ENCODE data around the gene SGPP2.
"Not testable (repeated sequence)": the region's sequence is repeated elsewhere in the genome, so short reads cannot be mapped to it uniquely, and the experiment has no call there.

SGPP2 gene

DNA sequence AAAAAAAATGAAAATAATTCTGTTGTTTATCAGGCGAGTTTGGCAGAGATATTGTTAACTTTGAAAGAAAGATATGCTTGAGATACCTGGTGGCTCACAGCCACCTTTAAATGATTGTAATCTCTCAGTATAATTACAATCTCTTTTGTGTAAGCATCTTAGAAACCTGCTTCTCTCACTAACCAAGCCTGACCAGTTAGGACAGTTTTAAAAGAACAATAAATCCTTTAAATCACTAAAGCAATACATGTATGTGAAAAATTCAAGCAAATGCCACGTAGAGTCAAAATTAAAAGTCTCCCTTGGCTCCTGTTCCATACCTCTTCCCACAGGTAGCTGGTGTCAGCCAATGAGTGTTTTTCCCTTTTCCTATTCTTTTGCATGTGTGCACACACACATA, 15.7 kb upstream of the SGPP2 start:
- WGBS, 2 experiments (ENCODE audit: insufficient coverage in 2 of 2) = 100% methylated on average over 1 of the region's 2 CpGs
- no peaks in the 10 kb centered on the region for H3K36me3 ChIP-seq (ENCODE audit: control insufficient read depth, insufficient read depth, low read length)

DNA sequence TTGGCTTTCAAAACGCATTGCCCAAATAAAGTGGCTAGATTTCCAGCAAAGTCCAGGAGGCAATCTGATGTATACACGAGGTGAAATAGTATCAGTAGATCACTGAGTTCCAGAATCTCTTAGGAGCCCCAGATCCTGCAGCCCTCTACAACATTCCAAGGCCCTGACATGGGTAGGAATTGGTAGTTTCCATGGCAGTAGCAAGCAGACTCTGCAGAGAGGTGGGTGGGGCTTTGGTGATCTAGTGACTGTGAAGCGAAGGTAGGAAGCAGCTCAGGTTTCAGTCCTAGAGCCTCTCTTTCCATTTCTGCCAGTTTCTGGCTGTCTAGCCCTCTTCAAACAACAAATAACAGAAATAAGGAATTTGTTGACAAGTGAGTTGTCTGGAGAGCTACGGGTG, 13.8 kb upstream of the SGPP2 start:
- Histone ChIP-seq H3K9me3 (ENCODE audit: control insufficient read depth, low read length) (peaks cover 19% of the 10 kb centered on the region), H3K27ac (ENCODE audit: low read depth, low read length, severe bottlenecking) (no peak overlapping the region), H3K36me3 (ENCODE audit: control insufficient read depth, insufficient read depth, low read length) (no peaks in the 10 kb centered on the region), H3K4me3 (ENCODE audit: extremely low read depth, insufficient read depth, low read length, poor library complexity, severe bottlenecking) (no peak overlapping the region), H3K4me1 (ENCODE audit: control insufficient read depth, insufficient read depth, low read length, poor library complexity, severe bottlenecking) (no peaks in the 10 kb centered on the region)
- WGBS, 2 experiments (ENCODE audit: insufficient coverage in 2 of 2) = 100% methylated on average over 1 of the region's 4 CpGs; no CpG with 5 or more reads in 1 of the 2 experiments

More for the DNA sequence above, 15.7 kb upstream of the SGPP2 start:
- Histone ChIP-seq H3K4me3 (ENCODE audit: extremely low read depth, insufficient read depth, low read length, poor library complexity, severe bottlenecking) (no peak overlapping the region), H3K9me3 (ENCODE audit: control insufficient read depth, low read length) (peaks cover 14% of the 10 kb centered on the region), H3K27ac (ENCODE audit: low read depth, low read length, severe bottlenecking) (no peak overlapping the region), H3K4me1 (ENCODE audit: control insufficient read depth, insufficient read depth, low read length, poor library complexity, severe bottlenecking) (no peaks in the 10 kb centered on the region)

DNA sequence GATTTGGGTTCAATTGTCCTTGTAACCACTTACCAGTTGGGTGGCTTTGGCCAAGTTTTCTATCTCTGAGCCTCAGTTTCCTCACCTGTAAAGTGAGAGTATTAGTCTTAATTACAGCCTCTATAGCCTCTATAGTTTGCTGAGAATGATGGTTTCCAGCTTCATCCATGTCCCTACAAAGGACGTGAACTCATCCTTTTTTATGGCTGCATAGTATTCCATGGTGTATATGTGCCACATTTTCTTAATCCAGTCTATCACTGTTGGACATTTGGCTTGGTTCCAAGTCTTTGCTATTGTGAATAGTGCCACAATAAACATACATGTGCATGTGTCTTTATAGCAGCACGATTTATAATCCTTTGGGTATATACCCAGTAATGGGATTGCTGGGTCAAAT, 12.0 kb upstream of the SGPP2 start:
- H3K36me3 ChIP-seq (ENCODE audit: control insufficient read depth, insufficient read depth, low read length); H3K27ac ChIP-seq (ENCODE audit: low read depth, low read length, severe bottlenecking); H3K4me1 ChIP-seq (ENCODE audit: control insufficient read depth, insufficient read depth, low read length, poor library complexity, severe bottlenecking); H3K4me3 ChIP-seq (ENCODE audit: extremely low read depth, insufficient read depth, low read length, poor library complexity, severe bottlenecking): not testable (repeated sequence)
- WGBS, 2 experiments (ENCODE audit: insufficient coverage in 2 of 2) = no CpG with 5 or more reads among the region's 2 CpGs
- H3K9me3 ChIP-seq (ENCODE audit: control insufficient read depth, low read length) = peaks cover 19% of the 10 kb centered on the region

DNA sequence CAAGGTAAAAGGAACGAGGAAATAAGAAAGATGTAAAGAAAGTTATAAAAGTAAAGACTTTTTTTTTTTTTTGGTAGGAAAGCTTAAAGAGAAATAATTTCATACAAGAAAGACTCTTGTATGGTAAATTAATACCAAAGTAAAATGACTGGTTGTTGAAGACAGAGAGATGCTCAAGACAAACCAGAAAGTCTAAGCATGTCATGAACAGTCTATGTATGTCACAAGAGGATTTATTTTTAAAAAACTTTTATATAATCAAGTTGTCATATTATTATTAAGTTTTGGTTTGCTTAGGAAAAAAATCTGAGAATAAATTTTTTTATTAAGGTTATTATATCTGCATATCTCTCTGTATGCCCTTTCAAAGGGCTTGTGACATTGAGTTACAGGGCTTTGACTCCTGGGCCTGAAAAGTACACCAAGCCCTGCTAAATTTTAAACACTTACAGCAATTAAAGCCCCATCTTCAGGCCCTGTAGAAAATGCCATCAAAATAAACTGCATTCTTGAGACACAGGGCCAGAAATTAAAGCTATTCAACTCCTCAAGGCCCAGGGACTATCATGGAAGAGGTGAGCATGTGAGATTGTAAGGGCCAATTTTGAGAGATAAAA, 10.9 kb upstream of the SGPP2 start:
- Histone ChIP-seq H3K36me3 (ENCODE audit: control insufficient read depth, insufficient read depth, low read length) (no peaks in the 10 kb centered on the region), H3K9me3 (ENCODE audit: control insufficient read depth, low read length) (peaks cover 19% of the 10 kb centered on the region), H3K27ac (ENCODE audit: low read depth, low read length, severe bottlenecking) (no peak overlapping the region), H3K4me3 (ENCODE audit: extremely low read depth, insufficient read depth, low read length, poor library complexity, severe bottlenecking) (no peak overlapping the region), H3K4me1 (ENCODE audit: control insufficient read depth, insufficient read depth, low read length, poor library complexity, severe bottlenecking) (no peaks in the 10 kb centered on the region)
- 100% methylated on average over 1 of the region's 1 CpG; no CpG with 5 or more reads in 1 of the 2 experiments for WGBS, 2 experiments (ENCODE audit: insufficient coverage in 2 of 2)

DNA sequence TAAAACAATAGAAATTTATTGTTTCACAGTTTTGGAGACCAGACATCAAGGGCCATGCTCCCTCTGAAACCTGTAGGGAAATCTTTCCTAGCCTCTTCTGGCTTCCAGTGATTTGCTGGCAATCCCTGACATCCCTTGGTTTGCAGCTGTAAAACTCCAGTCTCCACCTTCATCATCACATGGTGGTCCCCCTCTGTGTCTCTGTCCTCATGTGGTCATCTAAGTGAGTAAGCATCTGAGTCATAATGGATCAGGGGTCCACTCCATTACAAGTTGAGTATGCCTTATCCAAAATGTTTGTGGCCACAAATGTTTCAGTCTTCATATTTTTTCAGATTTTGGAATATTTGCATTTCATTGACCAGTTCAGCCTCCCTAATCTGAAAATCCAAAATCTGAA, 5.6 kb upstream of the SGPP2 start:
- H3K36me3 ChIP-seq (ENCODE audit: control insufficient read depth, insufficient read depth, low read length) = no peaks in the 10 kb centered on the region

DNA sequence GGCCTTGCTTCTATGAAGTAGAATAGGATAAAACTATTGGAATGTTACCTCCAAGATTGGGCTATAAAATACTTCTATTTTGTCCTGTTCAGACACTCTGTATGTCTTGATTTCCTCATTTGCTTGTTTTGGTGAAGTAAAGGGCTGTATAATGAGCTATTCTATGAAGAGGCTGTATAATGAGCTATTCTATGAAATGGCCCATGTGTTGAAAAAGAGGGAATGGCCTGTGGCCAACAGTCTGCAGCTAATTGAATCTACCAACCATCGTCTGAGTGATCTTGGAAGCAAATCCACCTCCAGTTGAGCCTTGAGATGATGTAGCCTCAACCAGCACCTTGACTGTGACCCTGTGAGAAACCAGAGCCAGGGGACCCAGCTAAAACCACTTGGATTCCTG, 3.8 kb upstream of the SGPP2 start:
- H3K27ac ChIP-seq (ENCODE audit: low read depth, low read length, severe bottlenecking) = no peak overlapping the region
- H3K4me3 ChIP-seq (ENCODE audit: extremely low read depth, insufficient read depth, low read length, poor library complexity, severe bottlenecking) = no peak overlapping the region
- H3K9me3 ChIP-seq (ENCODE audit: control insufficient read depth, low read length) = no peaks in the 10 kb centered on the region
- H3K36me3 ChIP-seq (ENCODE audit: control insufficient read depth, insufficient read depth, low read length) = no peaks in the 10 kb centered on the region
- WGBS, 2 experiments (ENCODE audit: insufficient coverage in 2 of 2) = 83 to 100% methylated on average over 1 of the region's 1 CpG
- H3K4me1 ChIP-seq (ENCODE audit: control insufficient read depth, insufficient read depth, low read length, poor library complexity, severe bottlenecking) = peaks cover 5% of the 10 kb centered on the region

More for the DNA sequence above, 5.6 kb upstream of the SGPP2 start:
- H3K9me3 ChIP-seq (ENCODE audit: control insufficient read depth, low read length) = peaks cover 5% of the 10 kb centered on the region
- no peak overlapping the region for H3K27ac ChIP-seq (ENCODE audit: low read depth, low read length, severe bottlenecking)
- H3K4me3 ChIP-seq (ENCODE audit: extremely low read depth, insufficient read depth, low read length, poor library complexity, severe bottlenecking) = no peak overlapping the region
- H3K4me1 ChIP-seq (ENCODE audit: control insufficient read depth, insufficient read depth, low read length, poor library complexity, severe bottlenecking) = peaks cover 2% of the 10 kb centered on the region

DNA sequence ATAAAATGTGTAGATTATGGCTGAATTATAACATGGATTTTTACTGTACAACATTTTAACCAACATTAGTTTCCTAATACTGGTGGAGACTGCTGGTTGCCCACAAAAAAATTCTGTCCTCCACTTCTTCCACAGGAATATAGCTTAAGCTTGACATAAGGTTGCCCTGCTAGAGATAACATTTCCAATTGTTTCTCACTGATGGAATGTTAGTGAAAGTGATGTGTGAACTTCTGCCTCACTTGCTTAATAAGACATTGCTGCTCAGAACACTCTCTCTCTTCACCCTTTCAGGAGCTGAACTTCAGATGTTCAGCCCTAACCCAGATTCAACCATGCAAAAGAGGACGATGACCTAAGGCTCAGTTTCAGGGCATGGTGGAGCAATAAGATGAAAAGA, 2.7 kb upstream of the SGPP2 start:
- WGBS, 2 experiments (ENCODE audit: insufficient coverage in 2 of 2) = no CpG with 5 or more reads among the region's 1 CpG
- H3K36me3 ChIP-seq (ENCODE audit: control insufficient read depth, insufficient read depth, low read length) = no peaks in the 10 kb centered on the region
- no peak overlapping the region for H3K27ac ChIP-seq (ENCODE audit: low read depth, low read length, severe bottlenecking)
- peaks cover 5% of the 10 kb centered on the region for H3K4me1 ChIP-seq (ENCODE audit: control insufficient read depth, insufficient read depth, low read length, poor library complexity, severe bottlenecking)
- no peaks in the 10 kb centered on the region for H3K9me3 ChIP-seq (ENCODE audit: control insufficient read depth, low read length)
- no peak overlapping the region for H3K4me3 ChIP-seq (ENCODE audit: extremely low read depth, insufficient read depth, low read length, poor library complexity, severe bottlenecking)

DNA sequence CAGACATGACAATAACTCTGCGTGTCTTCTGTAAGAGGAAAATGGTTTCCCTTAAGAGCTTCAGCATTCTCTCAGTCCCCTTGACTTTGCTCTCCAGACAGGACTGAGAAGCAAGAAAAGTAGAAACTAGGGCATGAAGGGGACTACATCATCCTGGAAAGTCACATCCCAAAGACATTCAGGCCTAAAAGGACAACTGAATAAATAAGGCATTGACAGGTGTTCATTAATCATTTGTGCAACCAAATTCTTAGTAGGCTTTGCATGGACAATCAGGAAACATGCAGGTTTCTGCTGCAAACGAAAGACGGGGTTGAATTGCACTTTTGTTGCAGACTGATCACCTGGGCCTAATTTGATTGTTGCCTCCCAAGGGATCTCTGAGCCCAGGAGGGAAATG, 1.2 kb upstream of the SGPP2 start:
- Histone ChIP-seq H3K27ac (ENCODE audit: low read depth, low read length, severe bottlenecking) (no peak overlapping the region), H3K4me1 (ENCODE audit: control insufficient read depth, insufficient read depth, low read length, poor library complexity, severe bottlenecking) (peaks cover 10% of the 10 kb centered on the region), H3K9me3 (ENCODE audit: control insufficient read depth, low read length) (no peaks in the 10 kb centered on the region), H3K36me3 (ENCODE audit: control insufficient read depth, insufficient read depth, low read length) (no peaks in the 10 kb centered on the region), H3K4me3 (ENCODE audit: extremely low read depth, insufficient read depth, low read length, poor library complexity, severe bottlenecking) (no peak overlapping the region)
- WGBS, 2 experiments (ENCODE audit: insufficient coverage in 2 of 2) = 29 to 52% methylated on average over 2 to 3 of the region's 3 CpGs

DNA sequence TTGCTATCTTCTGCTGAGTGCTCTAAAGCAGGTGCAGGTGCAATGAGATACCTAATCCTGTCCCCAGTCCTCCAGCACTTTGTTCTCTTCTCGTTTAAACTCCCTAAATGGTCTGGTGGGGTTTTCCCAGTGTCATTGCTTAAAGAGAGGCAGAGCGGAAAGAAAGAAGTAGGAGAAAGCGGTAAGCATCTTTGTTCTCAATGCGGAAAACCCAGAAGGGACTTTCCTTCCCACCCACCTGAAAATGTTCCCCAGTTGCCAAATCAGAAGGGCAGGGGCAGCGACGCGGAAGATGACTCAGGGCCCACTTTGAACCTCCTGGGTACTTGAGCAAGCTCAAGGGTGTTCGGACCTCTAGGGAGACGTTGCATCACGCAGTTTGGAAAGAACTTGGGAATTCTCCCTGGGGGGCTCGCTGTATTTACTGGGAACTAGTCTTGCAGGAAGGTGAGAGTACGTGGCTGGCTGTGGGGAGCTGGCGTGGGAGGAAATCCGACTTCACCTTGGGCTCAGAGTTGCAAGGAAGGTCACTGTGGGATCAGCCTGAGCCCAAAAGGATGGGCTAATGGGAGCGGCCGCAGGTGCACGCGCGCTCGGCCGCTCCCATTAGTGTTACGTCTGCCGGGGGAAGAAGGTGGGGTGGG, 589 bp upstream of the SGPP2 start:
- H3K36me3 ChIP-seq (ENCODE audit: control insufficient read depth, insufficient read depth, low read length) = no peaks in the 10 kb centered on the region
- H3K4me1 ChIP-seq (ENCODE audit: control insufficient read depth, insufficient read depth, low read length, poor library complexity, severe bottlenecking) = peaks cover 10% of the 10 kb centered on the region
- H3K27ac ChIP-seq (ENCODE audit: low read depth, low read length, severe bottlenecking) = no peak overlapping the region
- H3K4me3 ChIP-seq (ENCODE audit: extremely low read depth, insufficient read depth, low read length, poor library complexity, severe bottlenecking) = no peak overlapping the region
- 5% methylated on average over 10 to 15 of the region's 23 CpGs for WGBS, 2 experiments (ENCODE audit: insufficient coverage in 2 of 2)
- no peaks in the 10 kb centered on the region for H3K9me3 ChIP-seq (ENCODE audit: control insufficient read depth, low read length)

DNA sequence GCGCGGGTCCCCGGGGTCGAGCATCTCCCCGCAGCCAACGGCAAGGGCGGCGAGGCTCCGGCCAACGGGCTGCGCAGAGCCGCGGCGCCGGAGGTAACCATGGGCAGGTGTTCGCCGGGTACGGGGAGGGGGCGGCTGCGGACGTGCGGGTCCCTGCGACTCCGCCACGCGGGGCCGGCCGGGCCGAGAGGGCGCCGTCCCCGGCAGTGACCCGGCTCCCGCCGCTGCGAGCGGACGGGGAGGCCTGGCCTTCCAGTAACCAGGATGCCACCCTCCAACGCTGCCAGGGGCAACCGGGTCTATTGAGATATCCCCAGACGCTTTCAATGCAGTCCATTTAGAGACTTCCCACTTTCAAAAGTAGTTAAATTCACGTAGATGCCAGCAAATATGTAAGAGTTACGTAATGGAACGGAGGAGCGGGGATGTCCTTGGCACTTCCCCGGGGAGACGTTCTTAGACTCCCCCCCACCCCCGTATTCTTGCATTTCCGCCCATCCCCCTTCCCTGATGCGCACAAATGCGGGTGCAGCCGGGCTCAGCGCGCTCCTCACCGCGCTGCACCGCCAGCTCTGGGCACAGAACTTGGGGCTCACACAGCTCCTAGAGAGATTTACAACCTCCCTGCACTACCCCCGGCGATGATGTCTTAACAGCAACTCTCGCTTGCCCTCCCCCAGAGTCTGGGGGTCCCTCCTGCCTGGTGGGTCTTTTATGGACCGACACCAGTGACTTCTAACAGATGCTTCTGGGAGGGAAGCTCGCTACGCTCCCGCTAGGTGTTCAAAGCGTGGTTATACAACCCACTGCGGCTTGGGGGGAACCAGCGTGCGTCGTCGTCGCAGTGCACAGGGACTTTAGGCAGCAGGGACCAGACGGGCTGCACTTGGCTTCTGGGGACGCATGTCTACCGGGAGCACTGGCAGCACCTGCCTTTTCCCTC, 657 bp downstream of the SGPP2 start:
- Histone ChIP-seq H3K36me3 (ENCODE audit: control insufficient read depth, insufficient read depth, low read length) (no peaks in the 10 kb centered on the region), H3K27ac (ENCODE audit: low read depth, low read length, severe bottlenecking) (no peak overlapping the region), H3K4me1 (ENCODE audit: control insufficient read depth, insufficient read depth, low read length, poor library complexity, severe bottlenecking) (peaks cover 10% of the 10 kb centered on the region), H3K4me3 (ENCODE audit: extremely low read depth, insufficient read depth, low read length, poor library complexity, severe bottlenecking) (peak overlapping the region; percentile 26), H3K9me3 (ENCODE audit: control insufficient read depth, low read length) (no peaks in the 10 kb centered on the region)
- 4 to 6% methylated on average over 62 to 64 of the region's 74 CpGs for WGBS, 2 experiments (ENCODE audit: insufficient coverage in 2 of 2)
